Hematopoietic multipotent progenitor cell treated with erythropoietin and hydrocortisone succinate and interleukin-3 and kit ligand, for 8 days (in vitro differentiated cells): ENCODE measurements around the gene TIMD4.

ENCODE experiments used
- DNase-seq: peaks from one replicate; pipeline ENCODE4 v3.0.0-alpha.2; 2015

The TIMD4 gene

DNA sequence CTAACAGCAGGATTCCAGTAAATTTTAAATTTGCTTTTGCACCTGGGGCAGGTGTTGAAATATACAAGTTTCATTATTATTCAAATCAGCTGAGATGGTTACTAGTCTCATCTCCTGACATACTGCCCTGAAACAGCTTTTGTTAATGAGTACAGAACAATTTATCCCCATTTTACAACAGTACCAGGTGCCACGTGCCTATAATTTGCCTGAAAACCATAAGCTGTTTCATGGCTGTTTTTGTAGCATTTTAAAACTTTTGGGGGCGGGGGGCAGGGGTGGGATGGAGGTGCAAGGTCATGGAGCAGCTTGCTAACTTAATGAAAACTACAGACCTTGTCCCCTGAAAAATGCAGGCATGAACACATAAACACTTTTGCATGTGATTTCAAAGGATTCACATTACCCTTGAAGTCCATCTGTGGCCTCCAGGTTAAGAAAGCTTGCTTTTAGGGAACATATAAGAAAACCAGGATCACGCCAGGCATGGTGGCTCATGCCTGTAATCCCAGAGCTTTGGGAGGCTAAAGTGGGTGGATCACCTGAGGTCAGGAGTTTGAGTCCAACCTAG lies 42.1 kb downstream of the TIMD4 start:
- no peak for DNase-seq

DNA sequence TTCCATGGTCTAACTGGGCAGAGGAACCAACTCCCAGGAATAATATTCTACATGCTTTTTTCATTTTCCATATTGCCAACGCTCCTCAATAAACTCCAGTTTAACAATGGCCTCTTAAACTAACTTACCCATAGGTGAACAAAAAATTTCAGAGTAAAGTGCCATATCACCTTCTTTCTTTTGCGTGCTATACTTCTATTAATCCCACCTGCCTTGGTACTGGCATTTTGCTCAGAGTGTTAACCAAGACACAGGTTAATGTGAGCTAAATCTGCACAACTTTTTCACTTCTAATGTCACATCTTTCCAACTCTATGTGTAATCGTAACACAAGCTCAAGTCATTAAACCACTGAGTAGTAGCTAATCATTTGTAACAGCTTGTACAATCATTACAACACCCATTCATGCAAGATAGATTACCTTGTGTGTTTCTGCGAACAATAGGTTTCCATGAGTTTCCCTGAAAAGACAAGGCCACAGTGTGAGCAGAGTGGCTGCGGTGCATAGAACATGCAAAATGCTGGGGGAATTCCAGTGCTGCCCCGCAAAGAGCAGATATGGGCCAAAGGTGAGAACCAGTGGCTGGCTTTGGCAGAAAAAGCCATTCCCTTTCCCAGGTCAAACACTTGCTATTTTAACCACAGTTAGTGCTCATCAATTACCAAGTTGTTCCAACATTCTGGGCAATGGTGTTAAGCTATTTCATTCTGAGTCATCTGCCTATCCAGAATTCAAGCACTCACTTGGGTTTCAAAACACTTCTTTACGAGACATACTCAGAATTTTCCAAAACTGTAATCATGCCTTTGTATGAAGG lies 42.8 kb downstream of the TIMD4 start:
- DNase-seq, result no peak

DNA sequence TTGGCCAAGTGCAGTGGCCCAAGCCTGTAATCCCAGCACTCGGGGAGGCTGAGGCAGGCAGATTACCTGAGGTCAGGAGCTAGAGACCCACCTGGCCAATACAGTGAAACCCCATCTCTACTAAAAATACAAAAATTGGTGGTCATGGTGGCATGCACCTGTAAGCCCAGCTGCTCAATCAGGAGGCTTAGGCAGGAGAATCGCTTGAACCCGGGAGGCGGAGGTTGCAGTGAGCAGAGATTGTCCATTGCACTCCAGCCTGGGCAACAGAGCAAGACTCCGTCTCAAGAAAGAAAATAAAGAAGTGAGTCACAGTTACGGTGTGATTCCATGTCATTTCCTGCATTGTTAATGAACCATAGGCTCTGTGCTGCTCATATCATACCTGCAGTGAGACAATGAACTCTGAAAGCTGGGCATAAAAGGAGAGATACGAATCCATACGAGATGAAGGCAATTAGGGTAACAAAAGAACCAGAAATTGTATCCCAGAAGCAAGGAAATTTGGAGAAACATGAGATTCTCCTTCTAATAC lies 44.6 kb downstream of the TIMD4 start:
- no peak for DNase-seq

DNA sequence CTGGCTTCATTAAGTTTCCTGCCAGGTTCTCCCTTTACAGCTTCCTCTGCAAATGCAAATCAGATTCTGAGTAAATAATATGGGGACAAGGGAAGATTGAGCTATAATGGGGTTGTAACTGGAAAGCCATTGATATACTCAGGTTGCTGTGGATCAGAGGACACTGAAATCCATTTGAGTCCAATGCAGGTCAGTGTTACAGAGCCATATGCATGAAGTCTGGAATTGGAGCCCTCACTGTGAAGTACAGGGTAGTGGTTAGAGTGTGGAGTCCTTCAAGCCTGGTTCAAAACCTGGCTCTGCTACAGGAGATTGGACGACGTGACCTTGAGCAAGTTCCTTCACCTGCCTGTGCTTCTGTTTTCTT lies 48.7 kb downstream of the TIMD4 start:
- DNase-seq, result no peak

DNA sequence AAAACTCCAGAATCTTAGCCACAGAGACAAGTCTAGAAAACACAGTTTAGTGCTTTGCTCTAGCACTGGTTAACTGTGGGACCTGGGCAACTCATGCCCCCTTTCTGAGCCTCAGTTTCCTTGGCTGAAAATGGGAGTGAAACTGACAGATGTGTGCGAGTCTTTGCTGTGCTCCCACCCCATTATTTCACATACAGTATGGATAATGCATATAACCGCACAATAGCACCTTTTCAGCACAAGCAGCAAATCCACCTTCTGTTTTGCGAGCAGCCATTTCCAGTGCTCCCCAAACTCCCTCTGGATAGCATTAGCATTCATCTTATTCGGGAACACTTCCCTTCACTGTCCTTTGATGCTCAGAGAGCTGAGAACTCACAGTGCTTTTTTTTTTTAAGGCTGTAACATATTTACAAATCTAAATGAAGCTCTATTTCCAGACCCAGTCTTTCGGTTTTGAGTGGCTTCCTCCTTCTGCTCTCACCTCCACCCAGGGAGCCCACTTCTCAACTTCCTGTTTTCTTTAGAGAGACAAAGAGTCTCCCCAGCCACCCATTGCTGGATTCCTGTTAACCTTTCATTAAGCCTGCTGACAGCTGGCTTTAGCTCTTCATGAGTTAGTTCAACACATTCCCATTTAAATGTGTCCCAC lies 49.2 kb downstream of the TIMD4 start:
- no peak for DNase-seq

DNA sequence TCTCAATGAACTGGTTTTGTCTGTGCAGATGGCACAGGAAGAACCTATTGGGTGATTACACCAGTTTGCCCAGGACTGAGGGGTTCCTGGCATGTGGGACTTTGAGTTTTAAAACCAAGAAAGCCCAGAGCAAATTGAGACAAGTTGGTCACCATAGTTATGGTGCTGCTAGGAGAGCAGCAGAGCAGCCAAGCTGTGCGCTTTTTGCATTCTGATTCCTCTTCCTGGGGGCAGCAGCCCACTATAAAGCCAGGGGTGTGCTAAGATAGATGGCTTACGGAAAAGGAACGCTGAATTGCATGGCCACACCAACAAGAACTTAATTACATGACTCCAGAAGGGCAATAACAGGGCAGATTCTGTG lies 49.7 kb downstream of the TIMD4 start:
- DNase-seq, result no peak

DNA sequence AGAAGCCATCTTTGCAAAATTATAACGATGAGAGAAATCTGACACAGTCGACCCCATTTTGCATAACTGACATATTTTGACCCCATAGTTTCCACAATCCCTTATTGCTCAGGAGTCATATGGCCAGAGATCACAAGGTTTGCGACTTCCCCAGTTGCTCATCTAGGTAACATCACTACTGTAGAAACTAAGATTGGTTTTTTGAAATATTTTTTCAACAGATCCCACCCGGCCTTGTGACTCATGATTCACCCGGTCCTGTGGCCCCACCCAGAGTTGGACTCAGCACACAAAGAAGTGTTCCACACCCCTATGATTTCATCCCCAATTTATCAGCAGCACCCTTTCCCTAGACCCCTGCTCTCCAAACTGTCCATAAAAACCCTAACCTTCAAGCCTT lies 50.2 kb downstream of the TIMD4 start:
- no peak for DNase-seq

DNA sequence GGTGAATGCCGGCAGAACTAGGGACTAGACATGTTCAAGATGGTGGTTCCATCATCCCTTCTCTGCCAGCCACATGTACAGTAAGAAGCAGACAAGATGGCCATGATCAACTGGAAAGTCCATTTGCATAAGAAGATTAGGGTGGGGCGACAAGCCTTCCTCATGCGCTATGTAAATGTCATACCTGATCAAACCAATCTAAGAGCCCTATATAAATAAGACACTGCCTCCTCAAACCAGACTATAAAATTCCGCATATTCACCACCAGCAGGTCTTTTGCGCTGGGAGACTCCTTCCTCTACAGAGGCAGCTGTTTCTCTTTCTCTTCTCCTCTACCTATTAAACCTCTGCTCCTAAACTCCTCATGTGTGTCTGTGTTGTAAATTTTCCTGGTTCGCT lies 53.8 kb downstream of the TIMD4 start:
- DNase-seq, result no peak

DNA sequence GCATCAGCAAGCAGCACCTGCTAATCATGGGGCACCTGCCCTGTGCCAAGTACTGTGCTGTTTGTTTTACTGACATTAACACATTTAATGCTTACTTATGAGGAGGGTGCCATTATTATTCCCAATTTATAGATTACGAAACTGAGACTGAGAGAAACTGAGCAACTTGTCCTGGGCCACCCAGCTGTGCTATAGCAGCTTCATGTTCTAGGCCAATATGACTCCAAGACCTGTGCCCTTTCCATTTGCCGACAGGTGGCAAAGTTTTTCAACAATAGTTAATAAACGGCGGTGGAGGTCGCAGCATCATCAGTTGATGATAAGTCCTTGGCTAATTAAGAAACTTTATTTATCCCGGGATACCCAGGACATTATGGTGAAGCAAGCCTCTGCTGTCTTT lies 55.4 kb downstream of the TIMD4 start:
- DNase-seq, result no peak

DNA sequence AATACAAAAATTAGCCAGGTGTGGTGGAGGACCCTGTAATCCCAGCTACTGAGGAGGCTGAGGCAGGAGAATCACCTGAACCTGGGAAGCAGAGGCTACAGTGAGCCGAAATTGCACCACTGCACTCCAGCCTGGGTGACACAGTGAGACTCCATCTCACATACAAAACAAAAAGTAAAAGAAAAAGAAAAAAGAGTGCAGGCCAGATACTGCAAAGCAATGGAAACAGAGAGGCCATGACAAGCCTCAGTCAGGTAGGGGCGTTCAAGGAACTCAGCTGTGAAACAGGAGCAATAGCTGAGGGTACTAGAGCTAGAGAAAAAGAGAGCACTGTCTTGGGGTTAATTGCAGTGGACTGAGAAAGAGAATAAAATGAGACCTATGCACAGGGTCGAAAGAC lies 56.2 kb downstream of the TIMD4 start:
- no peak for DNase-seq

DNA sequence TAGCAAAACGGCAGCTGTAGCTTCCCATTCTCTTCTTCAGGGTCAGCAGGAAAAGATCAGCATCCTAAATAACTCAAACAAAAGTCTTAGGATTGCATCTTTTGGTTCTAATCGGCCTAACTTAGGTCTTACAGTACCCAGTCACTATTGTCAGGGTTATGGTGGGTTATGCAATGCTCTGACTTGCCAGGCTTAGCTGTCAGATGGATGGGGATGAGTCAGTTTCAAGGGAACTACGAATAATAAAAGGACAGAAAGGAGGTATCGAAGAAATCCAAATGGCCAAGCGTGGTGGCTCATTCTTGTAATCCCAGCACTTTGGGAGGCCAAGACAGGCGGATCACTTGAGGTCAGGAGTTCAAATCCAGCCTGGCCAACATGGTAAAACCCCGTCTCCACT lies 66.5 kb downstream of the TIMD4 start:
- DNase-seq, result no peak

DNA sequence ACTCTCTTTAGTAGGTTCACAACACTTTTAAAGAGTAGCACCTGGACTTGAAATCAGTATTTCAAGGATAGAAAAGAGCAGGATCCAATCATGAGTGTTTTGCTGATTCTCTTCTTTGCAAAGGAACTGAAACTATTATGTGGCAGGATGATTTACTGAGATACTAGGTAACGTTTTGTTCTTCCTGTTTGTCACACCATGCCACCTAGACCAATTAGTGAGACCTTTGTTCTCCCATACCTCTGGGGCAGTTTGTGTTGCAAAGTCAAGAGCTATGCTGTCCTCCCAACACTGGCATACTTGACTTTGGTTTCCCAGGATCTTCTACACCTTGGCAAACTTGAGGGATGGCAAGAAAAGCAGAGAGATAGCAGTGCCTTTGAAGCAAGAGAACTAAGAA lies 69.5 kb downstream of the TIMD4 start:
- DNase-seq, result no peak

DNA sequence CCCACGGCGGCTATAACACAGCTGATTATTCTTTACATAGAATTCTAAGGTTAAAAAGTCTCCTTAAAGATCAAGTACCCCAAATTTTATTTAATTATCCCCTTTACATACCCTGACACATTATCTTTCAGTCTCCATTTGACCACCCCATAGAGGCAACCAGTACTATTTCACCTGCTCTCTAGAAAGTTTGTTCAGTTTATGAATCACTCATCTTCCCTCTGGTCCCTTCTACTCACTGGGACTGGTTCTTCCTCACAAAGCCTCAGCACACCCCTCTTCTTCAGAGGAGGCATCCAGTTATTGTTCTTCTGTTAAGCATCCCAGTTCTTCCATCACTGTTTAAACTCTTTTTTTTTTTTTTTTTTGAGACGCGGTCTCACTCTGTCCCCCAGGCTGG lies 70.2 kb downstream of the TIMD4 start:
- DNase-seq, result no peak

DNA sequence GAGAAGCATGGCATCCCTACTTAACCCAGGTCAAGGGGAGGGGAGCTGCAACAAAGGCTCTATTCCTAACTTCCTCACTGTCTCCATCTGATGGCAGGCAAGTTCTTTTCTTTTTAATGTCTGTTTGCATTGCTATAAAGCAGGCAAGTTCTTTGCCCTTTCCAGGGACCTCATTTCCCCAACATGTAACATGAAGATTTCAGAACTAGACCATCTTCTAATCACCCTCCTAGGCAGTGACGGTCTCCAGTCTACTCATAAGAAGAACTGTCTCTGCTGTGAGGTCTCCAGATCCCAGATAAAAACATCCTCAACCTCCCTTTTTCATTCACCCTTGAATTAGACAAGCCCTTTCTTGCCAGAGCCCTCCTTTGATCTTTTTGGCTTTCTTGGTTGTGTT lies 70.8 kb downstream of the TIMD4 start:
- no peak for DNase-seq

DNA sequence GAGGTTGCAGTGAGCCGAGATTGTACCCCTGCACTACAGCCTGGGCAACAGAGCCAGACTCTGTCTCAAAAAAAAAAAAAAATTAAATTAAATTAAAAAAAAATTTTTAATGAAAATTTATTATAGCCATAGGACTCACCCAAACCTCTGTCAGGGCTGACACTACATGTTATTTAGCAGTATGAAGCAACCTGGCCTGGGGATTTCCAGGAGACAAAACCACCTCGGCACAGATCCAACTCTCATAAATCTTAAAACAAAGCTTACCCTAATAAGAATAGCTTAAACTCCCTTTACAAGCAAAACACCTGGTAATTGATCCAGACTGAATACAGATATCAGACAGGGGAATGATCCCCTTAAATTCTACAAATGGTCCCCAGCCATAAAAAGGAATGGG lies 74.5 kb downstream of the TIMD4 start:
- no peak for DNase-seq

DNA sequence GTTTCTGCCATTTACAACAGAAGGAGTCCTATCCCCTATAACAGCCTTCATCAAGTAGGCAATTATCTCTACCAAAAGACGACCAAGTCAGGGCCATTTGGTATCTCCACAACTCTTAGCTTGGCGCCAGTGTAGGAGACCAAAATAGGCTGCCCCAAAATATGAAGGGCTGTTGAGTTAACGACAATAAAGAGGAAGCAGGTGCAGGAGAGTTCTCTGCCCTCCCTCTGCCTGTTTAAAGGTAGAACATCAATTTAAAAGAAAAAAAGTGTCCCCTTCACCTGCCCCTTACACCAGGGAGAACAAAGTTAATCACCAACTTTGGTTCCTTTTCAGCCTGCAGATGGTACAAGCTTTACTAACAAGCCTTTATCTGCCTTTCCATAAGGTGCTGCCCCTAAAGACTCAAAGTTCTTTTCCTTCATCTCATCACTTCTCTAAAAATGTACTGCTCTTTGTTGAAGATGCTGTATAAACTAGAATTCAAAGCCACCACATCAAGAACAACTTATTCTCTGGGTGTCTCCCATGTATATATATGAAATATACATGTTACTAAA lies 79.6 kb downstream of the TIMD4 start:
- DNase-seq, result no peak

DNA sequence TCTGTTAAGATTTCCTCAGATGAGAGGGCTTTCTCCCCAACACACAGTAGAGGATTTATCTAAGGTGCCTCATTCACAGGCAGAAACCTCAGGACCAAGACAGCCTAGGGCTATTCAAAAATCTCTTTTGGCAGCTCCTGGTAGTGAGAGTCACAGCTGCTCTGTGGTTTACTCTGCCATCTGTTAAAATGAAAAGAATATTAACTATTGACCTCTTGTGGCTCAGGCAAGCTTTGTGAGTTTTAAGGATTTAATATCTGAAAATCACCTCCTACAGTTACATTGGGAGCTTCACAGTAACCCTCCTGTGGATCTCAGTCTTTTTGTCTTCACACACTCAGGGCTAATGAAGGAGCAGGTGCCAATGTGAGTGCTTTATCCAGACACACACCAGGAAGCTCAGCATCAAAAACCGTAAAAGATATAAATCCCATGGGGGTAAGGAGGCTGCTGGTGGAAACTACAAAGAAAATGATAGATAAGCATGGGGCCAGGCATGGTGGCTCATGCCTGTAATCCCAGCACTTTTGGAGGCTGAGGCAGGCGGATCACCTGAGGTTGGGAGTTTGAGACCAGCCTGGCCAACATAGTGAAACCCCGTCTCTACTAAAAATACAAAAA lies 83.3 kb downstream of the TIMD4 start:
- DNase-seq, result no peak

DNA sequence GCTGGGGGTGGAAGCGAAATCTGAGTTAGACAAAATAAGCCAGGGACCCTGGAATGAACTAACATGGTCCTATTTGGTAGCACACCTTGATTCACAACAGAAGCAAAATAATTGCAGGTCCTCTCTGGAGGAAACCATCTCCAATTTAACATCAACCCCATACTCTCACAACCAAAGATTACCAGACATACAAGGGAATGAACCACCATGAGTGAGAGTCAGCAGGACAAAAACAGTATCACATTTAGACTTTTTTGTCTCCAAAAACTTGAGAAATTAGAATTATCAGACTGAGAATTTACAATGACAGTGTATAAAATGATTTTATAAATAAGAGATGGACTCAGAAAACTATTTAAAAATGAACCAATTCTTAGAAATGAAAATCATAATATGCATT lies 91.8 kb downstream of the TIMD4 start:
- no peak for DNase-seq

DNA sequence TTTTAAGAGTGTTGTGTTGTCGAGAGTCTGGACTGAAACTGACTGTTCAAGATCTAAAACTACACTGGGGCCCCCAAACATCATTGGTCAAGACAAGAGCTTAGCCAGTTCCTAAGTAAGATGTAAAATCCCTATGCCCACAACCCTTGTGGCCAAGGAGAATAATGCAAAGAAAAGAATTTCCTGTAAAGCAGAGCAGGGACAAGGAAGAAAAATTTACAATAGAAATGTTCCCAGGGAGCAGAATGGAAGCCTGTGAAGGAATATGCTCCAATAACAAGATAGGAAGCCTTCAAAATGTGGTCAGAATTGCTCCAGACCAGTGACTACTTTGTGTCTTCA lies 92.6 kb downstream of the TIMD4 start:
- no peak for DNase-seq
